Mucosa of descending colon (tissue), 3 donors: Measurements from ENCODE around the gene RUSF1. TPM values are rescaled to one million over a fixed set of nuclear protein-coding genes. Genes with fewer than 3 reads are reported as not detected.
A peak's percentile ranks its signal among the peaks of the same experiment; 100 is the strongest.

ENCODE experiments used
- ATAC-seq: fragments of 200-7000 bp; cut with Tn5 transposase; one replicate; pipeline ENCODE4 v1.9.1; 2020; ENCODE audit warnings: mild to moderate bottlenecking, moderate library complexity
- DNase-seq, 3 donors: peaks; one replicate each; pipeline ENCODE4 v3.0.0-alpha.2; 2020
- H3K36me3 ChIP-seq: fragments of 200-600 bp; one replicate; pipeline ENCODE4 v1.8.0; 2021; ENCODE audit warnings: low read depth, mild to moderate bottlenecking
- H3K4me1 ChIP-seq: fragments of 200-600 bp; one replicate; pipeline ENCODE4 v1.8.0; 2021; ENCODE audit warnings: low read depth, mild to moderate bottlenecking
- H3K4me3 ChIP-seq: fragments of 200-600 bp; one replicate; pipeline ENCODE4 v1.8.0; 2021; ENCODE audit warnings: mild to moderate bottlenecking
- H3K9me3 ChIP-seq: fragments of 200-600 bp; one replicate; pipeline ENCODE4 v1.8.0; 2021; ENCODE audit warnings: mild to moderate bottlenecking
- CTCF ChIP-seq: fragments of 200-600 bp; IDR thresholded peaks from one replicate; pipeline ENCODE4 v1.8.0; 2022; ENCODE audit warnings: antibody characterized with exemption, mild to moderate bottlenecking
- intact Hi-C, 2 donors: fragments of 100-400 bp; cut with DNase I in 1 of 2; cut with micrococcal nuclease in 1 of 2; formaldehyde crosslinking; loops; one replicate each; pipeline versions ENCODE4 v1.11.0 to v1.11.1; 2022; cut with DNase I, micrococcal nuclease
- total RNA-seq, 3 donors: library from RNA; stranded (reverse); fragmentation: NEBNext Ultra II Directional in 2 of 3; extraction: Animal tissue kit (Norgen Biotek cat#: 25700) in 2 of 3; gene quantifications; one replicate each; pipeline versions ENCODE4 v1.2.1 to v1.2.4, GENCODE V29; 2021 to 2023
- donor health status: DM: no; HTN: no; CAD: no; lungs with moderate emphysema.
- donor health status: DM: no; HTN: no; CAD: no.
- donor health status: DM: no; HTN: yes; CAD: no.

The RUSF1 gene
- total RNA-seq, 3 donors from 2014 or later, result 48.3 to 66.7 (median 51.7) TPM

- DNase-seq (no peak), ATAC-seq (no peak)
- Histone ChIP-seq H3K9me3 (no peaks in the 10 kb centered on the region), H3K36me3 (no peaks in the 10 kb centered on the region), H3K4me3 (no peak overlapping the region), H3K4me1 (peaks cover 8% of the 10 kb centered on the region)
- TF ChIP-seq CTCF, result no peak
- intact Hi-C loops, result no loop called here
Measured at GRCh38 chr16:31470615-31471014, 37.6 kb downstream of the RUSF1 start.

GRCh38 chr16:31467858-31468257 lies 40.3 kb downstream of the RUSF1 start:
- intact Hi-C loops, result no loop called here
- no peak for TF ChIP-seq CTCF
- no peaks in the 10 kb centered on the region for H3K36me3 ChIP-seq
- no peaks in the 10 kb centered on the region for H3K9me3 ChIP-seq
- H3K4me3 ChIP-seq, result no peak overlapping the region
- ATAC-seq (no peak), DNase-seq (peak in 1 of 3 donors; percentile 1)
- H3K4me1 ChIP-seq, result peaks cover 7% of the 10 kb centered on the region

GRCh38 chr16:31467151-31467773 lies 40.9 kb downstream of the RUSF1 start:
- H3K4me3 ChIP-seq, result no peak overlapping the region
- TF ChIP-seq CTCF, result no peak
- no peaks in the 10 kb centered on the region for H3K36me3 ChIP-seq
- DNase-seq, result peak in 1 of 3 donors; percentile 20
- peaks cover 7% of the 10 kb centered on the region for H3K4me1 ChIP-seq
- H3K9me3 ChIP-seq, result no peaks in the 10 kb centered on the region
- intact Hi-C loops, result no loop called here
- peak; percentile 22 for ATAC-seq

GRCh38 chr16:31466381-31466841 lies 41.8 kb downstream of the RUSF1 start:
- Histone ChIP-seq H3K36me3 (no peaks in the 10 kb centered on the region), H3K9me3 (no peaks in the 10 kb centered on the region), H3K4me3 (no peak overlapping the region), H3K4me1 (peaks cover 3% of the 10 kb centered on the region)
- ATAC-seq (no peak), DNase-seq (peak in 2 of 3 donors; percentile 27 to 49)
- no peak for TF ChIP-seq CTCF
- intact Hi-C loops, result no loop called here

GRCh38 chr16:31465788-31466370 lies 42.3 kb downstream of the RUSF1 start:
- no peak overlapping the region for H3K4me3 ChIP-seq
- ATAC-seq (no peak), DNase-seq (peak in 1 of 3 donors; percentile 46)
- H3K4me1 ChIP-seq, result no peaks in the 10 kb centered on the region
- no peaks in the 10 kb centered on the region for H3K36me3 ChIP-seq
- H3K9me3 ChIP-seq, result no peaks in the 10 kb centered on the region
- no peak for TF ChIP-seq CTCF
- intact Hi-C loops, result no loop called here
